Adipocyte (in vitro differentiated cells): ENCODE measurements around the gene TTYH3.
"Not testable (repeated sequence)": the region's sequence is repeated elsewhere in the genome, so short reads cannot be mapped to it uniquely, and the experiment has no call there.

Experiments used
- DNase-seq: peaks from one replicate; pipeline ENCODE4 v3.0.0-alpha.2; 2015; ENCODE audit warnings: low read depth
- H3K27me3 ChIP-seq: replicated peaks from 2 replicates; pipeline ENCODE4 v1.7.0; 2013; ENCODE audit warnings: mild to moderate bottlenecking, low read length, moderate library complexity; ENCODE audit not compliant: control insufficient read depth, insufficient read depth
- H3K36me3 ChIP-seq: 2 replicates; pipeline ENCODE4 v1.7.0; 2013; ENCODE audit warnings: low read length, mild to moderate bottlenecking, moderate library complexity; ENCODE audit not compliant: control insufficient read depth, insufficient read depth, severe bottlenecking
- H3K4me1 ChIP-seq: 2 replicates; pipeline ENCODE4 v1.7.0; 2013; ENCODE audit warnings: mild to moderate bottlenecking, low read length, moderate library complexity; ENCODE audit not compliant: control insufficient read depth, insufficient read depth
- H3K4me3 ChIP-seq: 2 replicates; pipeline ENCODE4 v1.7.0; 2013; ENCODE audit warnings: mild to moderate bottlenecking, low read length, moderate library complexity
- H3K9ac ChIP-seq: 2 replicates; pipeline ENCODE4 v1.7.0; 2013; ENCODE audit warnings: mild to moderate bottlenecking, low read length, moderate library complexity
- H3K9me3 ChIP-seq: 2 replicates; pipeline ENCODE4 v1.7.0; 2013; ENCODE audit warnings: mild to moderate bottlenecking, low read length, moderate library complexity; ENCODE audit not compliant: control insufficient read depth

The TTYH3 gene

DNA sequence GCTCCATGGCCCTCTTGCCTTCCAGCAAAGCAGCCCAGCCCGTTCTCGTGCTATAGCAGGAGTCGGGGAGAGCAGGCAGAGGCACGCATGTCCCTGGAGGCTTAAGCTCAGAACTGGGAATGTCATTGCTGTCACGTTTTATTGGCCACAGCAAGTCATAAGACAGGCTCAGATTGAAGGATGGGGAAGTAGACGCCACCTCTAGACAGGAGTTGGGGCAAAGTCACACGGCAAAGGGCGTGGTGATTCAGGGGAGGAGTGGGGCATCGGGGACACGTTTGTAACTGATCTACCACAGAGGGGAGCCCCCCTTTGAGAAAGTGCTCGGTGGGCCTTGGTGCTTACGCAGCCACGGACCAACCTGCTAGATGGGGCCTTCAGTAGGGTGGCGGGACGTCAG, 46.7 kb downstream of the TTYH3 start:
- peaks cover 10% of the 10 kb centered on the region for H3K27me3 ChIP-seq
- H3K9ac ChIP-seq, DNase-seq, H3K9me3 ChIP-seq, H3K4me3 ChIP-seq, H3K4me1 ChIP-seq, H3K36me3 ChIP-seq: not testable (repeated sequence)

DNA sequence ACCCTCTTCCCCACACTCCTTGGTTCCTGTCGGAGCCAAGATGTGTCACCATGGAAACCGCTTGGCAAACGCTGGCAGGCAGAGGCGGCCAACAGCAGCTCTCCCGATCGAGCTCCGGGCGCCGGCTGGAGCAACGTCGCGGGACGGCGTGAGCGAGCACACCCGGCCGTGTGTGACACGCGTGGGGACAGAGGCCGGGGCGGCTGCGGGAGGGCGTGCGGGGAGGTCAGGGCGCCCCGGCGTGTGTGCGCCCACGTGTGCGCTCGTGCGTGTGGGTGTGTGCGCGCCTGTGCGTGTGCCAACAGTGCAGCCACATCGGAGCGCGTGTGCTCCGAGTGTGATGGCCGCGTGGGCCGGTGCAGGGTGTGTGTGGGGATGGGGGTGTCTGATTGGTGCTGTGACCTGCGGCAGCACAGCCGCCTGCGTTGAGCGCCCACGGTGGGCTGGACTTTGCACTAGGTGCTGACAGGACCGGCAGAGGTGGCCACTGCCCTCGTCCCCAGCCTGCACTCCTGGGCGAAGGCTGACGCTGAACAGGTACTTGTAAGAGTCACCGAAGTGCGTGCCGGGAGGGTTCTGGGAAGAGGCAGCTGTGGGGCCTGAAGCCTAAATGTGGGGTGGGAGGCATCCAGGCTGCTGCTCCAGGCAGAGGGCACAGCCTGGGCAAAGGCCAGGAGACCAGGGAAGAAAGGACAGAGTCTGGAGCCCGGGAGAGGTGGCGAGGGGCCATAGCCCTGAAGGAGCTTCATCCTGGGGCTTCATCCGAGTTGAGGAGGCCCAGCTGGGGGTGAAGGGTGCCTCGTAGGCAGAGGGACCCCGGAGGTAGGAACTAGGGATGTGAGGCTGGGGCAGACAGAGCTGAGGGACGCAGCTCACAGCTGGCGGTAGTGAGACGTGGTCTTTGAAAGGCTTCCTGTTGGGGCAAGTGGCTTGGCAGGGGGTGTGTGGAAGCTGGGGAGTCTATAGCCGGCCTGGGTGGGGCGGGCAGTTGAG, 47.6 kb downstream of the TTYH3 start:
- H3K9ac ChIP-seq, H3K4me3 ChIP-seq, H3K9me3 ChIP-seq, H3K4me1 ChIP-seq, DNase-seq, H3K36me3 ChIP-seq: not testable (repeated sequence)
- peaks cover 10% of the 10 kb centered on the region for H3K27me3 ChIP-seq

DNA sequence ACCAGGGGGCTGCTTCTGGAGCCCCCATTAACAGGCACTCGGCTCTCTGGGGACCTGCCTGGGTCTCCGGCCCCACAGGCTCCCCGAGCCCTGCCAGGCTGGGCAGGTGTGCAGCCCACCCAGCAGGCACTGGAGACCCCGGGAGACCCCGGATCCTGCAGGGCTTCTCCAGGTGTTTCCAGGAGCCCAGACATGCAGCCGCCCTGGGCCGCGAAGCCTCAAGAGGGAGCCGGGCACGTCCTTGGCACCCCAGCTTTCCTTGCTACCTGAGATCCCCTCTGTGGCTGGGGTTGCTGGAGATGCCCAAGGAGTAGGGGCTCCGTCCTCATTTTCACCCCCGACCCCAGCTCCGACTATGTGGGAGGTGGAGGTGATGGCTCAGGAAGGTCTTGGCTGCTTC, 48.5 kb downstream of the TTYH3 start:
- no peak for DNase-seq
- Histone ChIP-seq H3K27me3 (peaks cover 10% of the 10 kb centered on the region), H3K9ac (no peak overlapping the region), H3K36me3 (no peaks in the 10 kb centered on the region), H3K9me3 (peaks cover 3% of the 10 kb centered on the region), H3K4me3 (no peak overlapping the region), H3K4me1 (no peaks in the 10 kb centered on the region)

- no peaks in the 10 kb centered on the region for H3K36me3 ChIP-seq
- no peak overlapping the region for H3K4me3 ChIP-seq
- no peaks in the 10 kb centered on the region for H3K4me1 ChIP-seq
- no peaks in the 10 kb centered on the region for H3K9me3 ChIP-seq
- H3K9ac ChIP-seq = no peak overlapping the region
- peaks cover 12% of the 10 kb centered on the region for H3K27me3 ChIP-seq
- peak; percentile 88 for DNase-seq
These were observed 49.2 kb downstream of the TTYH3 start for GRCh38 chr7:2680792-2681490.

GRCh38 chr7:2681929-2682799, 50.4 kb downstream of the TTYH3 start:
- no peaks in the 10 kb centered on the region for H3K36me3 ChIP-seq
- DNase-seq = no peak
- no peak overlapping the region for H3K4me3 ChIP-seq
- H3K4me1 ChIP-seq = no peaks in the 10 kb centered on the region
- H3K9me3 ChIP-seq = no peaks in the 10 kb centered on the region
- no peak overlapping the region for H3K9ac ChIP-seq
- H3K27me3 ChIP-seq = peaks cover 14% of the 10 kb centered on the region

- DNase-seq = no peak
- Histone ChIP-seq H3K9me3 (no peaks in the 10 kb centered on the region), H3K9ac (no peak overlapping the region), H3K36me3 (no peaks in the 10 kb centered on the region), H3K4me1 (peaks cover 5% of the 10 kb centered on the region), H3K27me3 (peaks cover 20% of the 10 kb centered on the region), H3K4me3 (no peak overlapping the region)
These were observed 52.7 kb downstream of the TTYH3 start for GRCh38 chr7:2684501-2684900.

DNA sequence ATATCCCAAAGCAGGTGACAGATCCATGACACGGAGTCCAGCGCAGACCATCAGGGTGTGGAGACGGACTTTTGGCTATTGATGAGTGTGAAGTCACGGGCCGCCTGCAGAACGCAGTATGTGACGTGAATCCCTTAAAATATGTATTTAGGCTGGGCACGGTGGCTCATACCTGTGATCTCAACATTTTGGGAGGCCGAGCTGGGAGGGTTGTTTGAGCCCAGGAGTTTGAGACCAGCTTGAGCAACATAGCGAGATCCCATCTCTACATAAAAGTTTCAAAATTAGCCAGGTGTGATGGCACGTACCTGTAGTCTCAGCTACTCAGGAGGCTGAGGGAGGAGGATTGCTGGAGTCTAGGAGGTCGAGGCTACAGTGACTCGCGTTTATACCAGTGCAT, 54.3 kb downstream of the TTYH3 start:
- H3K9ac ChIP-seq = no peak overlapping the region
- H3K9me3 ChIP-seq = no peaks in the 10 kb centered on the region
- no peak overlapping the region for H3K4me3 ChIP-seq
- H3K27me3 ChIP-seq = peaks cover 14% of the 10 kb centered on the region
- H3K36me3 ChIP-seq = no peaks in the 10 kb centered on the region
- DNase-seq = no peak
- H3K4me1 ChIP-seq = peaks cover 9% of the 10 kb centered on the region

- Histone ChIP-seq H3K36me3 (no peaks in the 10 kb centered on the region), H3K9ac (no peak overlapping the region), H3K27me3 (peaks cover 10% of the 10 kb centered on the region), H3K9me3 (no peaks in the 10 kb centered on the region), H3K4me3 (no peak overlapping the region), H3K4me1 (peaks cover 9% of the 10 kb centered on the region)
- DNase-seq = peak; percentile 71
These were observed 55.6 kb downstream of the TTYH3 start for GRCh38 chr7:2687338-2687869.

DNA sequence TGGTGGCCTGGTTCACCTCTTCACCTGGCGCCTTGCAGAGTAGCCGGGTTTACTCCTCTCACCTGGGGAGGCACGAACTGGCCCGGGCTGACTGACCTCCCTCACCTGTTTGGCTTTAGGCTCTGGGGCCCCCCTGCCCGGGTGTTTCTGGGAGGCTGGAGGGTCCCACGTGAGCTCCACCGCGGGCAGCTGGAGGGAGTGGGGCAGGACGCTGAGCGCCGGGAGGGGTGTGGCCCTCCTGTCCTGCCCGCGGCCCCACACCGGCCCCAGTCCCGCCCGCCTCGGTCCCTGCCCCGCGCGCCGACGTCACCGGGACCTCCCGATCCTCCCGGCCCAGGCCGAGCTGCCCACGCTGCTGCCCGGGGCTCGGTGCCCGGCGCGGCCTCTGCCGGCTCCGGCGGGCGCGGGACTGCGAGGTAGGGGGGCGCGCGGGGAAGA, 56.1 kb downstream of the TTYH3 start, which contains the start of gene AMZ1:
Gene AMZ1 (plus strand): TSS at position 322 of the 438 bp plus-strand sequence. CDS start 12,250 bp downstream, outside the sequence.
- peaks cover 10% of the 10 kb centered on the region for H3K27me3 ChIP-seq
- H3K9me3 ChIP-seq = no peaks in the 10 kb centered on the region
- peaks cover 9% of the 10 kb centered on the region for H3K4me1 ChIP-seq
- H3K4me3 ChIP-seq = no peak within 1 kb of the TSS
- H3K36me3 ChIP-seq = no peaks in the 10 kb centered on the region
- H3K9ac ChIP-seq = no peak within 1 kb of the TSS
- peak; percentile 72 for DNase-seq

DNA sequence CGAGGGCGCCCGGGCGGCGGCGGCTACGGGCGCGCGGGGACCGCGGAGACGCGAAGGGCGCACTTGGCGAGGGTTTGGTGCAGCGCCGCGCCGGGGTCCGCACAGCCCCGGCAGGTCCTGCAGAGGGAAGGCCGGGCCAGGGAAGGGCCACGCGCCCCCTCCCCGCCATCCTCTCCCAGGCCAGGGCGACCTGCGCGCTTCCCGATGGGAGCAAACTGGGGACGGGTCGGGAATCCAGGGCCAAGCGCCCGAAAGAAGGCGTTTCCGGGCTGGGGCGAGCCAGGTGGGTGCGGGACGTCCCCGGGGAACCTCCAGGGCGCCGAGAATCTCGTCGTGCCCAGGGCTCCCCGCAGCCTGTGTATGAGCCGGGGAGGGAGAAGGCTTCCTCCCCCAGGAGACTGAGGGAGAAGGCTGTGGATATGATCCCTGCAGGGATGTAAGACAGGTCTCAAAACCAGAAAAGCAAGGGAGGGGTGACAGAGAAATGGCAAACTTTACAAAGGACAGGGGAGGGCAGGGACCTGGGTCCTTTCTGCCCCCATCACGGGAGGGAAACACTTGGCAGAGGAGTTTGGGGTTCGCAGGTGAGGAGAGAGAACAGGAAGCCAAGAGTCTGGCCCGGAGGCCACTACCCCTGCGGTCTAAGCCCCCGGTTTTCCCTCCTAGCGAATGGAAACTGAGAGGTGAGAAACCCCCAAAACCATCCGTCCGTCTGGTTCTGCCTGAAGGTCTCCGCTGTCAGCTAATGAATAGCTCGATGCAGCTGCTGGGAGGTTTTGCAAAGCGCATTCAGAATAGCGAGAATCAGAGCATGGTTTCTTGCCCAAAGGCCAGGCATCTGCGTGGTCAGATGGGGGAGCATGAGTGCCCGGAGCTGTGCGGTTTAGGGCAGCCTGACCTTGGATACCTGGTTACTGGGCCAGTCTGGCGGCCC, 56.9 kb downstream of the TTYH3 start:
- Histone ChIP-seq H3K4me3 (no peak overlapping the region), H3K9me3 (no peaks in the 10 kb centered on the region), H3K9ac (no peak overlapping the region), H3K36me3 (no peaks in the 10 kb centered on the region), H3K27me3 (peaks cover 10% of the 10 kb centered on the region), H3K4me1 (peaks cover 9% of the 10 kb centered on the region)
- peak; percentile 36 for DNase-seq
